ENCODE results near the gene NHS. TPM values are rescaled to one million over a fixed set of nuclear protein-coding genes. Genes with fewer than 3 reads are reported as not detected.

Gene NHS
- total RNA-seq, 4 donors from 2014 or later = 0.88 to 9.1 (median 2.5) TPM

- Histone ChIP-seq H3K9me3 (no peaks in the 10 kb centered on the region), H3K27me3 (no peaks in the 10 kb centered on the region), H3K36me3 (no peaks in the 10 kb centered on the region), H3K27ac (no peak overlapping the region), H3K4me3 (no peak overlapping the region), H3K4me1 (no peaks in the 10 kb centered on the region)
- no peak for DNase-seq
- TF ChIP-seq POLR2A (IDR thresholded peaks at IDR 0.05) (no peak), CTCF (IDR thresholded peaks at IDR 0.05) (no peak)
Observed at GRCh38 chrX:17773221-17773876, 398.3 kb downstream of the NHS start.

GRCh38 chrX:17774053-17774452 lies 399.1 kb downstream of the NHS start:
- no peak for DNase-seq
- no peaks in the 10 kb centered on the region for H3K36me3 ChIP-seq
- H3K4me1 ChIP-seq = no peaks in the 10 kb centered on the region
- H3K4me3 ChIP-seq = no peak overlapping the region
- no peaks in the 10 kb centered on the region for H3K9me3 ChIP-seq
- no peaks in the 10 kb centered on the region for H3K27me3 ChIP-seq
- TF ChIP-seq CTCF (IDR thresholded peaks at IDR 0.05) = no peak
- no peak for TF ChIP-seq POLR2A (IDR thresholded peaks at IDR 0.05)
- no peak overlapping the region for H3K27ac ChIP-seq

- Histone ChIP-seq H3K27ac (no peak overlapping the region), H3K27me3 (no peaks in the 10 kb centered on the region), H3K9me3 (no peaks in the 10 kb centered on the region), H3K4me1 (no peaks in the 10 kb centered on the region), H3K4me3 (no peak overlapping the region), H3K36me3 (no peaks in the 10 kb centered on the region)
- DNase-seq = no peak
- TF ChIP-seq POLR2A (IDR thresholded peaks at IDR 0.05) (no peak), CTCF (IDR thresholded peaks at IDR 0.05) (no peak)
Observed at GRCh38 chrX:17778997-17779396, 404.0 kb downstream of the NHS start.

- no peaks in the 10 kb centered on the region for H3K9me3 ChIP-seq
- no peak for TF ChIP-seq CTCF (IDR thresholded peaks at IDR 0.05)
- TF ChIP-seq POLR2A (IDR thresholded peaks at IDR 0.05) = no peak
- H3K27ac ChIP-seq = no peak overlapping the region
- H3K4me1 ChIP-seq = no peaks in the 10 kb centered on the region
- DNase-seq = no peak
- H3K36me3 ChIP-seq = no peaks in the 10 kb centered on the region
- H3K4me3 ChIP-seq = no peak overlapping the region
- H3K27me3 ChIP-seq = no peaks in the 10 kb centered on the region
Observed at GRCh38 chrX:17779434-17779833, 404.4 kb downstream of the NHS start.

Small RNAs within 50 kb of the gene (small RNA-seq; reads per million reads assigned to genes)
- 0 to 0.13 reads per million in 2 donors for gene MIR4768
- gene RF01210 = 0 reads per million in 2 donors
